BLaER1 treated with 17β-estradiol and CSF1 and Interleukin-3, amounts not matched to agents 10 nM and 100 nM (cell line): ENCODE measurements around the gene HACL1.

Source experiments
- H3K27ac ChIP-seq, 11 experiments: shearing (Covaris generic); formaldehyde crosslinking; 2 replicates each; pipeline ENCODE4 v1.8.1; 2022
- H3K27me3 ChIP-seq, 11 experiments: shearing (Covaris generic); formaldehyde crosslinking; 2 replicates each; pipeline ENCODE4 v1.8.1; 2022
- H3K36me3 ChIP-seq, 11 experiments: shearing (Covaris generic); formaldehyde crosslinking; 2 replicates each; pipeline ENCODE4 v1.8.1; 2022
- H3K4me1 ChIP-seq, 10 experiments: shearing (Covaris generic); formaldehyde crosslinking; 2 replicates each; pipeline ENCODE4 v1.8.1; 2022
- H3K4me2 ChIP-seq, 11 experiments: shearing (Covaris generic); formaldehyde crosslinking; 2 replicates each; pipeline ENCODE4 v1.8.1; 2022
- H3K4me3 ChIP-seq, 10 experiments: shearing (Covaris generic); formaldehyde crosslinking; 2 replicates each; pipeline ENCODE4 v1.8.1; 2022
- H3K9ac ChIP-seq, 11 experiments: shearing (Covaris generic); formaldehyde crosslinking; 2 replicates each; pipeline ENCODE4 v1.8.1; 2022
- H3K9me3 ChIP-seq, 11 experiments: shearing (Covaris generic); formaldehyde crosslinking; replicated peaks in 1 of 11; 2 replicates each; pipeline ENCODE4 v1.8.1; 2022
- H4K20me1 ChIP-seq, 11 experiments: shearing (Covaris generic); formaldehyde crosslinking; 2 replicates each; pipeline ENCODE4 v1.8.1; 2022
- Cebpa-rat ChIP-seq, 11 experiments: shearing (Covaris generic); IDR thresholded peaks; 2 replicates each; pipeline ENCODE4 v1.8.1; 2022

The HACL1 gene

GRCh38 chr3:15578289-15578867, 23.0 kb downstream of the HACL1 start:
- peaks cover 35 to 81% (median 60%) of the 10 kb centered on the region in 11 experiments for H3K36me3 ChIP-seq
- peaks cover 8 to 28% (median 20%) of the 10 kb centered on the region in 10 experiments for H3K4me1 ChIP-seq
- H3K4me3 ChIP-seq = no peak overlapping the region
- H3K27ac ChIP-seq = no peak overlapping the region
- peaks cover 0 to 7% (median 0%) of the 10 kb centered on the region in 11 experiments; a peak in 3 of 22 replicates for H4K20me1 ChIP-seq
- H3K4me2 ChIP-seq = 0 out of 22 replicates have a peak overlapping the region, but pooled peaks of 1 of the 11 experiments have one; percentile 15
- no peaks in the 10 kb centered on the region for H3K9me3 ChIP-seq
- no peaks in the 10 kb centered on the region for H3K27me3 ChIP-seq
- TF ChIP-seq Cebpa-rat (IDR thresholded peaks at IDR 0.05) = no peak
- H3K9ac ChIP-seq = no peak overlapping the region

DNA sequence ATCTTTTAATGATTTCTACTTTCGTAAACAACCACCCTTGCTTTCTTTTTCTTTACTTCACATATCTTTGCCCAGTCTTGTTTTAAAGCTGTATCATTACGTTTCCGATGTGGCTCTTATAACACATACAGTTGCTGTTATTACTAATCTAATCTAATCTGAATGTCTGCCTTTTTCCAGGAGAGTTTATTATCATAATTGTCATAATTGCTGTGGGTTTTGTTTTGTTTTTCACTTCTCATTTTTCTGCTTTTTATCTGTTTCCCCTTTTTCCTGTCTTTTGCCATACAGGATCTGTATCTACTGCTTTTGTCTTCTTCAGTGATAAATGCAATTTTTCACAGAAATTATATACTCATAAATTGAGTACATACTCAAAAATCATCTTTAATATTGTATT, 24.9 kb downstream of the HACL1 start:
- Histone ChIP-seq H3K9me3 (no peaks in the 10 kb centered on the region), H4K20me1 (peaks cover 0 to 7% (median 0%) of the 10 kb centered on the region in 11 experiments; a peak in 3 of 22 replicates), H3K4me3 (no peak overlapping the region), H3K36me3 (peaks cover 41 to 81% (median 62%) of the 10 kb centered on the region in 11 experiments), H3K27ac (no peak overlapping the region), H3K27me3 (no peaks in the 10 kb centered on the region), H3K9ac (no peak overlapping the region), H3K4me1 (peaks cover 8 to 28% (median 20%) of the 10 kb centered on the region in 10 experiments), H3K4me2 (peak overlapping the region in 7 of 11 experiments; percentile 9 to 61 (median 26); a peak in 7 of 22 replicates)
- TF ChIP-seq Cebpa-rat (IDR thresholded peaks at IDR 0.05) = no peak

DNA sequence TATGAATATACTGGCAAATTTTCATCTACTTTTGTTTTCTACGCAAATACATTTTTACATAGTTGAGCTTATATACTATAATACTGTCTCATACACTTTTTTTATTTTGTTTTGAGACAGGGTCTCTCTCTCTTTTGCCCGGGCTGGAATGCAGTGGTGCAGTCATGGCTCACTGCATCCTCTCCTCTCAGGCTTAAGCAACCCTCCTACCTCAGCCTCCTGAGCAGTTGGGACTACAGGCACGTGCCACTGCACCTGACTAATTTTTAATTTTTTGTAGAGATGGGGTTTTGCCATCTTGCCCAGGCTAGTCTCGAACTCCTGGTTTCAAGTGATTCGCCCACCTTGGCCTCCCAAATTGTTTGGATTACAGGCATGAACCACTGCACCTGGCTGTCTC, 25.9 kb downstream of the HACL1 start:
- H3K36me3 ChIP-seq = peaks cover 39 to 80% (median 62%) of the 10 kb centered on the region in 11 experiments
- H3K27me3 ChIP-seq = no peaks in the 10 kb centered on the region
- H3K4me1 ChIP-seq = peaks cover 8 to 28% (median 20%) of the 10 kb centered on the region in 10 experiments
- no peaks in the 10 kb centered on the region for H3K9me3 ChIP-seq
- no peak overlapping the region for H3K27ac ChIP-seq
- TF ChIP-seq Cebpa-rat (IDR thresholded peaks at IDR 0.05) = no peak
- H3K4me2 ChIP-seq = peak overlapping the region in 7 of 11 experiments; percentile 5 to 55 (median 29); a peak in 11 of 22 replicates
- H3K4me3 ChIP-seq = no peak overlapping the region
- peaks cover 0 to 7% (median 0%) of the 10 kb centered on the region in 11 experiments; a peak in 2 of 22 replicates for H4K20me1 ChIP-seq
- H3K9ac ChIP-seq = no peak overlapping the region

DNA sequence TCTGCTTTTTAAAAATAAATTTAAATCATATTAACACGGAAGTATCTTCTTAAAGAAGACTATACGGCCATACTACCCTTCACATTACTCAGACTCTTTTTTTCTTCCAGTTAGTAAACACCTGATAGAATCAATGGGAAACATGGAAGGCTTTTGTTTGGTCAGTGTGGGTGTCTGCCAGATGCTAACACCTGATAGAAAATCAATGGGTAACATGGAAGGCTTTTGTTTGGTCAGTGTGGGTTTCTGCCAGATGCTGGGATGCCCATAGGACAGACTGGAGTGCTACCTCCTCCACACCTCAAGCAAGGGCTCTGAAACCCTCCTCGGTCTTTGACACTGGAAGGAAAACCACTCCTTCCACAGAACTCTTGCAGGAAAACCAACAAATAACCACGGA, 29.2 kb downstream of the HACL1 start:
- Histone ChIP-seq H3K4me1 (peaks cover 8 to 19% (median 18%) of the 10 kb centered on the region in 10 experiments), H3K9me3 (no peaks in the 10 kb centered on the region)
- TF ChIP-seq Cebpa-rat (IDR thresholded peaks at IDR 0.05) = no peak

DNA sequence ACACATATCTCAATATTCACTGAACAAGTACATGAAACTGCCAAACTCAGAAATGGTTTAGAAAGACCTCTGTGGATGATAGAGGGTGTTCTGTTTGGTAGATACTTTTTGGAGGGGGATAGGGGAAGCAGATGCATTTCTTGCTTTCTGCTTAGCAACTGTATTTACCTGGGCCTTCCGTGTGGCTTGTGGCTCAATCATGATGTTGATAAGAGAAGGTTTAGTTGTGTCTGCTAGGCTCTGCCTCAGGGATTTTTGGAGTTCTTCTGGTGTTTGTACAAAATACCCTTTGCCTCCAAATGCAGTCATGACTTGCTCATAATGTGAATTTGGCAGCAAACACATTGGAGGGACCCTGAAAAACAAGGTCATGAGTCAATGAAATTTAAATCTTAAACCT, 38.2 kb downstream of the HACL1 start:
- no peaks in the 10 kb centered on the region for H3K9me3 ChIP-seq
- H3K4me2 ChIP-seq = no peak overlapping the region
- H3K27me3 ChIP-seq = no peaks in the 10 kb centered on the region
- peaks cover 71 to 92% (median 84%) of the 10 kb centered on the region in 11 experiments for H3K36me3 ChIP-seq
- no peaks in the 10 kb centered on the region for H4K20me1 ChIP-seq
- H3K4me1 ChIP-seq = peaks cover 5 to 11% (median 7%) of the 10 kb centered on the region in 10 experiments; a peak in 19 of 20 replicates
- TF ChIP-seq Cebpa-rat (IDR thresholded peaks at IDR 0.05) = no peak
- no peak overlapping the region for H3K9ac ChIP-seq
- H3K4me3 ChIP-seq = no peak overlapping the region
- H3K27ac ChIP-seq = no peak overlapping the region

More for the DNA sequence above, 29.2 kb downstream of the HACL1 start:
- Histone ChIP-seq H4K20me1 (0 out of 22 replicates have a peak, but pooled peaks cover 0 to 7% (median 0%) of the 10 kb centered on the region in 11 experiments), H3K4me2 (no peak overlapping the region), H3K27ac (no peak overlapping the region), H3K36me3 (peaks cover 46 to 83% (median 71%) of the 10 kb centered on the region in 11 experiments), H3K27me3 (no peaks in the 10 kb centered on the region), H3K4me3 (no peak overlapping the region), H3K9ac (no peak overlapping the region)

DNA sequence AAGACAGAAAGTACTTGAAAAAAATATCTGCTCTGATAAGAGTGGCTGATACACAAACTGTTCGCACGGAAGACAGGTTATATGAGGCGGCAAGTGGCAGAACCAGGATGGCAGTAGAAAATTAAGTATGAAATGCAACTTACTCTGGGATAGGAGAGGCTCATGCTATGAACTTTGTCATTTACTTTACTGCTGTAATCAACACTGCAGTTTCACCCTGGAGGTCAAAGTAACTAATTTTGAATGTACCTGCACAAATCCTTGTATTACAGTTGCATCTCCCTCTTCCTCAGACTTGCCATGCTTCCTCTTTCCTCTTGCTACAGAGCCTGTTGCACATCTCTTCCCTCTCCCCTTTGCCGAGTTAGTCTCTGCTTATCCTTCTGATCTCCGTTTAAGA, 38.8 kb downstream of the HACL1 start:
- TF ChIP-seq Cebpa-rat (IDR thresholded peaks at IDR 0.05) = no peak
- no peaks in the 10 kb centered on the region for H4K20me1 ChIP-seq
- H3K36me3 ChIP-seq = peaks cover 65 to 86% (median 77%) of the 10 kb centered on the region in 11 experiments
- no peaks in the 10 kb centered on the region for H3K27me3 ChIP-seq
- H3K9me3 ChIP-seq = no peaks in the 10 kb centered on the region
- H3K4me1 ChIP-seq = peaks cover 8 to 18% (median 11%) of the 10 kb centered on the region in 10 experiments
- no peak overlapping the region for H3K4me2 ChIP-seq
- H3K4me3 ChIP-seq = no peak overlapping the region
- H3K27ac ChIP-seq = no peak overlapping the region
- H3K9ac ChIP-seq = no peak overlapping the region

- H3K9me3 ChIP-seq = no peaks in the 10 kb centered on the region
- no peaks in the 10 kb centered on the region for H3K27me3 ChIP-seq
- no peak for TF ChIP-seq Cebpa-rat (IDR thresholded peaks at IDR 0.05)
- no peak overlapping the region for H3K27ac ChIP-seq
- H3K4me1 ChIP-seq = peaks cover 34 to 46% (median 37%) of the 10 kb centered on the region in 10 experiments
- peak overlapping the region in 1 of 11 experiments; percentile 16; a peak in 1 of 22 replicates for H3K9ac ChIP-seq
- no peak overlapping the region for H3K4me3 ChIP-seq
- peaks cover 35 to 63% (median 43%) of the 10 kb centered on the region in 11 experiments for H3K36me3 ChIP-seq
- 0 out of 22 replicates have a peak, but pooled peaks cover 0 to 3% (median 0%) of the 10 kb centered on the region in 11 experiments for H4K20me1 ChIP-seq
- H3K4me2 ChIP-seq = peak overlapping the region in 10 of 11 experiments; percentile 3 to 61 (median 29); a peak in 16 of 22 replicates
Measured at GRCh38 chr3:15558581-15558980, 42.8 kb downstream of the HACL1 start.

GRCh38 chr3:15557511-15557946, 43.8 kb downstream of the HACL1 start:
- Histone ChIP-seq H3K9me3 (no peaks in the 10 kb centered on the region), H3K4me2 (peak overlapping the region; percentile 29 to 85 (median 74); a peak in 16 of 22 replicates), H3K4me1 (peaks cover 34 to 46% (median 37%) of the 10 kb centered on the region in 10 experiments), H3K9ac (no peak overlapping the region), H3K4me3 (no peak overlapping the region), H3K27me3 (no peaks in the 10 kb centered on the region), H4K20me1 (0 out of 22 replicates have a peak, but pooled peaks cover 0 to 3% (median 0%) of the 10 kb centered on the region in 11 experiments), H3K36me3 (peaks cover 25 to 63% (median 40%) of the 10 kb centered on the region in 11 experiments), H3K27ac (peak overlapping the region in 1 of 11 experiments; percentile 70; a peak in 2 of 22 replicates)
- TF ChIP-seq Cebpa-rat (IDR thresholded peaks at IDR 0.05) = no peak

GRCh38 chr3:15556512-15556911, 44.9 kb downstream of the HACL1 start:
- Histone ChIP-seq H3K9me3 (peaks cover 0 to 5% (median 0%) of the 10 kb centered on the region in 11 experiments; a peak in 1 of 22 replicates), H3K4me2 (peak overlapping the region; percentile 68 to 85 (median 79)), H3K27me3 (no peaks in the 10 kb centered on the region), H3K27ac (peak overlapping the region; percentile 0 to 70 (median 52); a peak in 16 of 22 replicates), H3K4me1 (peaks cover 34 to 46% (median 37%) of the 10 kb centered on the region in 10 experiments), H4K20me1 (0 out of 22 replicates have a peak, but pooled peaks cover 0 to 3% (median 0%) of the 10 kb centered on the region in 11 experiments), H3K4me3 (peak overlapping the region in 4 of 10 experiments; percentile 7 to 25 (median 22); a peak in 3 of 20 replicates), H3K9ac (peak overlapping the region in 7 of 11 experiments; percentile 15 to 49 (median 30); a peak in 7 of 22 replicates), H3K36me3 (peaks cover 15 to 63% (median 30%) of the 10 kb centered on the region in 11 experiments)
- TF ChIP-seq Cebpa-rat (IDR thresholded peaks at IDR 0.05) = no peak
